Adrenal gland (tissue), 12 donors: ENCODE measurements around the gene ZNF438. TPM values are rescaled to one million over a fixed set of nuclear protein-coding genes. Genes with fewer than 3 reads are reported as not detected.
A peak's percentile ranks its signal among the peaks of the same experiment; 100 is the strongest.

ENCODE experiments used
- DNase-seq, 7 donors: peaks; one replicate each; pipeline ENCODE4 v3.0.0-alpha.2; 2019 to 2020
- H3K27ac ChIP-seq, 5 donors: fragments of 200-600 bp; sonication (generic) in 4 of 5; 1 replicate in 3 of 5; 2 replicates in 2 of 5; pipeline versions ENCODE4 v1.5.1 to v1.8.0; 2016 to 2020; ENCODE audit warnings: mild to moderate bottlenecking in 1 of 5
- H3K27me3 ChIP-seq: fragments of 200-600 bp; 2 replicates; pipeline ENCODE4 v1.8.0; 2021
- H3K36me3 ChIP-seq, 2 donors: fragments of 200-600 bp; replicated peaks in 1 of 2; 1 replicate in 1 of 2; 2 replicates in 1 of 2; pipeline versions ENCODE4 v1.5.1 to v1.8.0; 2018 to 2022
- H3K4me1 ChIP-seq, 2 donors: fragments of 200-600 bp; replicated peaks in 1 of 2; 1 replicate in 1 of 2; 2 replicates in 1 of 2; pipeline versions ENCODE4 v1.5.1 to v1.8.0; 2018 to 2021
- H3K4me3 ChIP-seq, 4 donors: fragments of 200-600 bp; sonication (generic) in 3 of 4; one replicate each; pipeline ENCODE4 v1.5.1; 2016 to 2018
- H3K9me3 ChIP-seq, 3 donors: fragments of 200-600 bp; sonication (generic) in 1 of 3; replicated peaks in 1 of 3; 1 replicate in 2 of 3; 2 replicates in 1 of 3; pipeline versions ENCODE4 v1.5.1 to v1.8.0; 2016 to 2021
- POLR2A ChIP-seq, 2 donors: fragments of 450-650 bp; IDR thresholded peaks; one replicate each; pipeline ENCODE4 v1.6.1; 2017; ENCODE audit warnings: antibody characterized with exemption in 2 of 2, mild to moderate bottlenecking in 2 of 2, moderate library complexity in 1 of 2
- WGBS, 4 donors: extraction: QIAGEN DNeasy Blood & Tissue Kit in 2 of 4; methylation state at CpG; one replicate each; pipeline versions ENCODE4 v1.1.5 to v1.1.7; 2013 to 2017; 5-methylcytosine and 5-hydroxymethylcytosine counted together
- intact Hi-C, 2 donors: fragments of 100-400 bp; cut with DNase I; formaldehyde crosslinking; loops; one replicate each; pipeline versions ENCODE4 v1.14.1 to v1.15.0; 2022 to 2023
- polyA plus RNA-seq, 3 donors: library from polyadenylated mRNA; stranded (reverse); fragments of 200-250 nt in 2 of 3; fragments of 350-450 nt in 1 of 3; fragmentation: Illumina TruSeq in 1 of 3; extraction: RNeasy Lipid Tissue Mini Kit (QIAGEN cat#74804) in 1 of 3; gene quantifications; one replicate each; pipeline ENCODE4 v1.2.3, GENCODE V29; 2013 to 2014
- total RNA-seq, 9 donors: library from RNA; depleted of rRNA in 4 of 9; stranded (reverse); fragments of >200 nt in 4 of 9; fragments of 120-200 nt in 1 of 9; fragmentation: NEBNext Ultra II Directional in 1 of 9; extraction: Animal tissue kit (Norgen Biotek cat#: 25700) in 1 of 9; gene quantifications; one replicate each; pipeline versions ENCODE4 v1.1.0 to v1.2.4, GENCODE V29; 2013 to 2023
- TF ChIP-seq, protein P1 (sequence below), 6 experiments: fragments of 450-650 bp in 4 of 6; fragments of 200-600 bp in 2 of 6; sonication (generic) in 1 of 6; IDR thresholded peaks; 1 replicate in 5 of 6; 2 replicates in 1 of 6; pipeline versions ENCODE4 v1.5.1 to v1.8.0; 2016 to 2021; ENCODE audit warnings: antibody characterized with exemption in 6 of 6, mild to moderate bottlenecking in 2 of 6, moderate library complexity in 1 of 6
- donor health status: healthy with polysubstance abuse.
- donor health status: Bipolar disorder and iron deficiency.
- donor health status: DM: yes; HTN: yes; CAD: no.
- donor health status: DM: no; HTN: no; CAD: no.
- donor health status: DM: no; HTN: no; CAD: no.
- donor health status: DM: yes; HTN: yes; CAD: no.

The ZNF438 gene
- total and polyA plus RNA-seq, 12 donors = 3.4 to 15.5 (median 5.7) TPM

DNA sequence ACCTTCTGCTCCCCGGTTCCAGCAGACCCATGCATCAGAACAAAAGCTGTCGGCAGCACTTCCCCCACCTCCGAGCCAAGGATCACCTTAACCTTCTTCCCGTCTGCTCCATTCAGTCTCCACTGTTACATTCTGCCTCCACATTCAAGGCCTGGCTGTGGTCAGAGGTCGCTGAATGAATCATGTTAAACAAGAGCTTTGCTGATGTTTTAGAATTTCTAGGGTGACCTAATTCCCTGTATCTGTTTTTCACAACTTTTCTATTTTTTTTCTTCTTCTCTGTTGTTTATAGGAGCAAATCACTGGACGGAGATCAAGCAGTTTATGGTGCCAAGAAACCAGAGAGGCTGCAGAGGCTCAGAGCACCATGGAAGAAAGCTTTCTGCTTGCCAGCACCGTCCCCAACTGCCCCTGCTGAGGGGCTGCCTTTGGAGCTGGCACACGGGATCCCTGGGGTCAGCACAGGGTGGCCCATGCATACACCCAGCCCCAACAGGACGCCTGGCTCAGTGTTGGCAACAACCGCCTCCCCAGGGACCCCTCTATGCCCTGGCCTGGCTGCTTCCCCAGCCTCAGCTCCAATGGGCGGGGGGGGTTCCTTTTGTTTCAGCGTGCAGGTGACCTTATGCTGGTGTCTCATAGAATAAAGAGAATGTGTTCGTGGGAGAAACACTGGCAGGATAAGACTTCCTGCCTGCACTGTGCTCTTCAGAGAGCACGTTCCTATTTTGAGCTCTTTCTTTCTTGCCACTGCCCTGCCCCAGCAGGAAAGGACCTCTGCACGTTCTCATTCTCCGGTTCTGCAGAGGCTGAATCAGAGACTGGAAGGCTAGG lies 219.4 kb downstream of the ZNF438 start:
- H3K27ac ChIP-seq = peak overlapping the region in 4 of 5 donors; percentile 25 to 79 (median 62)
- H3K9me3 ChIP-seq = no peaks in the 10 kb centered on the region
- WGBS, 4 donors = 10 to 20% (median 19%) methylated on average over 13 to 16 of the region's 16 CpGs
- H3K4me3 ChIP-seq = peak overlapping the region in 1 of 4 donors; percentile 8
- H3K27me3 ChIP-seq = no peaks in the 10 kb centered on the region
- peaks cover 19 to 20% of the 10 kb centered on the region in 2 donors for H3K4me1 ChIP-seq
- H3K36me3 ChIP-seq = no peaks in the 10 kb centered on the region
- TF ChIP-seq POLR2A (IDR thresholded peaks at IDR 0.05) = peak in 1 of 2 donors; percentile 39
- TF ChIP-seq, protein P1, sequence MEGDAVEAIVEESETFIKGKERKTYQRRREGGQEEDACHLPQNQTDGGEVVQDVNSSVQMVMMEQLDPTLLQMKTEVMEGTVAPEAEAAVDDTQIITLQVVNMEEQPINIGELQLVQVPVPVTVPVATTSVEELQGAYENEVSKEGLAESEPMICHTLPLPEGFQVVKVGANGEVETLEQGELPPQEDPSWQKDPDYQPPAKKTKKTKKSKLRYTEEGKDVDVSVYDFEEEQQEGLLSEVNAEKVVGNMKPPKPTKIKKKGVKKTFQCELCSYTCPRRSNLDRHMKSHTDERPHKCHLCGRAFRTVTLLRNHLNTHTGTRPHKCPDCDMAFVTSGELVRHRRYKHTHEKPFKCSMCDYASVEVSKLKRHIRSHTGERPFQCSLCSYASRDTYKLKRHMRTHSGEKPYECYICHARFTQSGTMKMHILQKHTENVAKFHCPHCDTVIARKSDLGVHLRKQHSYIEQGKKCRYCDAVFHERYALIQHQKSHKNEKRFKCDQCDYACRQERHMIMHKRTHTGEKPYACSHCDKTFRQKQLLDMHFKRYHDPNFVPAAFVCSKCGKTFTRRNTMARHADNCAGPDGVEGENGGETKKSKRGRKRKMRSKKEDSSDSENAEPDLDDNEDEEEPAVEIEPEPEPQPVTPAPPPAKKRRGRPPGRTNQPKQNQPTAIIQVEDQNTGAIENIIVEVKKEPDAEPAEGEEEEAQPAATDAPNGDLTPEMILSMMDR (IDR thresholded peaks at IDR 0.05) = no peak
- intact Hi-C loops = no loop called here
- peak; percentile 47 to 78 (median 73) for DNase-seq

DNA sequence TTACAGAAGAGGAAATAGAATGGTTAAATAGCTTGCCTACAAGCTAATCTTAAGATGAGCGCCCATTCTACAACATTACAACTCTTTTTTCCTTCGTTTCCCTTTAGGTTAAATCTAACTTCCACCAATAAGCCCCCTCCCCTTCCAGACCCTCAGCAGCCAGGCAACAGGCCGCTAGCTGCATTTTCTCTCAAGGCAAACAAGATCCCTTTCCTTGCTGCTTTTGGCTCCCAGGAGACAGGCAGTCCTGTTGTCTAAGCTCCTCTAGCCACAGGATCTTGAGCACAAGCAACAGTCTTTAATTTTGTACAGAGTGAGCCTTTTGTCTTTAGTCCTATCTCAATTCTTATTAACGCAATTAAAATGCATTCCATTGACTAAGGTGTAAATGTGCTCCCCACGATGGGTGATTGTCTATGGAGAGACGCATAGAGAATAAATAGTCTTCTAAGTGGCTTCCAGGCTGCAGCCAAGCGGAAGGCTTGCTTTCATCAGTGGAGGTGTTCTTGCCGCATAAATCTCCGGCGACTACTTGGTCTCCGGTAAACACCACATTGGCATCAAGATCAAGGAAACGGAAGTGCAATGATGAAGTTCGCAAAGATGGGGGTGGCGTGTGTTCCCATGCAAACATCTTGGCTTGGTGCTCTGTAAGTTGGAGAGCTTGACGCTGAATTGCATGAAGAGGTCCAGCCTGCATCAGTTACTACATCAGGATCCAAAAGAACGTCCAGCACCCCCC lies 220.2 kb downstream of the ZNF438 start:
- 62 to 75% (median 69%) methylated on average over 12 to 16 of the region's 16 CpGs for WGBS, 4 donors
- Histone ChIP-seq H3K36me3 (no peaks in the 10 kb centered on the region), H3K9me3 (no peaks in the 10 kb centered on the region), H3K27me3 (no peaks in the 10 kb centered on the region), H3K4me3 (no peak overlapping the region), H3K4me1 (peaks cover 19 to 20% of the 10 kb centered on the region in 2 donors), H3K27ac (peak overlapping the region in 2 of 5 donors; percentile 42 to 77)
- TF ChIP-seq, protein P1 (IDR thresholded peaks at IDR 0.05) = no peak
- TF ChIP-seq POLR2A (IDR thresholded peaks at IDR 0.05) = no peak
- intact Hi-C loops = no loop called here
- DNase-seq = peak in 1 of 7 donors; percentile 26

DNA sequence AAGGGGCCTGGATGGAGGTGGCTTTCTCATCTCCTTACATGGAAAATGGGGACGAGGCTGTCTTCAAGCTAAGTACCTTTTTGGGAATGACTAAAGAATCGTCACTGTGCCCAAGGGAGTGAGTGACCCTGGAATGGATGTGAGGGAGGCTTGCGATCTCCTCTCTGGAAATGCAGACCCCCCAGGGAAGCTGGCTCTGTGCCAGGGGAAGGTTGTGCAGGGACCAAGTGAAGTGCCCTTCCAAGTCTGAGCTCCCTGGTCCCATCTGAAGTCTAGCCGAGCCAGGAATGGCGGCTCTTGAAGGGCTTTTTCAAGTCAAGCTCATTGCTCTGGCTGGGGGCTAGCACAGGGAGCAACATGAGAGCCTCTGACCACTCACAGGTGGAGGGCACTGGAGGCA lies 221.2 kb downstream of the ZNF438 start:
- Histone ChIP-seq H3K9me3 (no peaks in the 10 kb centered on the region), H3K27ac (no peak overlapping the region), H3K4me1 (peaks cover 19 to 20% of the 10 kb centered on the region in 2 donors), H3K36me3 (no peaks in the 10 kb centered on the region), H3K27me3 (no peaks in the 10 kb centered on the region), H3K4me3 (no peak overlapping the region)
- no peak for TF ChIP-seq POLR2A (IDR thresholded peaks at IDR 0.05)
- TF ChIP-seq, protein P1 (IDR thresholded peaks at IDR 0.05) = no peak
- DNase-seq = no peak
- WGBS, 4 donors = 93 to 98% (median 93%) methylated on average over 5 of the region's 5 CpGs
- intact Hi-C loops = no loop called here

DNA sequence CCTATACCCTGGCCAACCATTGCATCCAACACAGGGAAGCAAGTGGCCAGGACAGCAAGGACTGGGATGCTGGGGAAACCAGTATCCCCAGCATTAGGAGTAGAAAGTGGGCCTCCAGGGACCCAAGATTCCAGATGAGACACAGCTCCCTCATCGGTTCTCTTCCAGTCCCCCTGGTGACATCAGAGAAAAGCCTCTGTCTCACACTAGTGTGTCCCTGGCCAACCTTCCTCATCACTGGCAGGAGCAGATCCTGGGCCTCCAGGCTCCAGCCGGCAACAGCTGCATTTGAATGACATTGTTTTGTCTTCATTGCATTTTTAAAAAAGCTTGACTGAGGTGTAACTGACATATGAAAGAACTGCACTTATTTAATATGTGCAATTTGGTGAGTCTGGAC lies 224.8 kb downstream of the ZNF438 start:
- WGBS, 4 donors = 90 to 100% (median 98%) methylated on average over 2 of the region's 2 CpGs
- DNase-seq = no peak
- intact Hi-C loops = no loop called here
- H3K27me3 ChIP-seq = no peaks in the 10 kb centered on the region
- H3K4me1 ChIP-seq = peaks cover 6 to 8% of the 10 kb centered on the region in 2 donors
- no peak overlapping the region for H3K4me3 ChIP-seq
- H3K27ac ChIP-seq = no peak overlapping the region
- TF ChIP-seq POLR2A (IDR thresholded peaks at IDR 0.05) = no peak
- TF ChIP-seq, protein P1 (IDR thresholded peaks at IDR 0.05) = no peak
- H3K36me3 ChIP-seq = no peaks in the 10 kb centered on the region
- no peaks in the 10 kb centered on the region for H3K9me3 ChIP-seq
